Stomach smooth muscle (tissue), 2 donors: ENCODE results near the gene TMEM33.
A peak's percentile ranks its signal among the peaks of the same experiment; 100 is the strongest.

Experiments
- H3K27ac ChIP-seq: one replicate; pipeline ENCODE4 v1.7.0; 2013; ENCODE audit warnings: mild to moderate bottlenecking, low read length, inconsistent platforms
- H3K27me3 ChIP-seq, 2 donors: one replicate each; pipeline ENCODE4 v1.7.0; 2013; ENCODE audit warnings: low read length in 2 of 2; ENCODE audit not compliant: insufficient read depth in 2 of 2, control insufficient read depth in 1 of 2
- H3K36me3 ChIP-seq, 2 donors: one replicate each; pipeline ENCODE4 v1.7.0; 2013; ENCODE audit warnings: low read length in 2 of 2; ENCODE audit not compliant: control insufficient read depth in 2 of 2, insufficient read depth in 2 of 2
- H3K4me1 ChIP-seq: one replicate; pipeline ENCODE4 v1.7.0; 2013; ENCODE audit warnings: low read length; ENCODE audit not compliant: control insufficient read depth, insufficient read depth
- H3K4me3 ChIP-seq, 2 donors: one replicate each; pipeline ENCODE4 v1.7.0; 2013; ENCODE audit warnings: low read length in 2 of 2
- H3K9ac ChIP-seq, 2 donors: one replicate each; pipeline ENCODE4 v1.7.0; 2013; ENCODE audit warnings: low read length in 2 of 2, mild to moderate bottlenecking in 1 of 2
- H3K9me3 ChIP-seq, 2 donors: one replicate each; pipeline ENCODE4 v1.7.0; 2013; ENCODE audit warnings: low read length in 2 of 2; ENCODE audit not compliant: control insufficient read depth in 2 of 2
- donor health status: healthy.
- donor health status: Pancreatic carcinoma.

TMEM33 gene

DNA sequence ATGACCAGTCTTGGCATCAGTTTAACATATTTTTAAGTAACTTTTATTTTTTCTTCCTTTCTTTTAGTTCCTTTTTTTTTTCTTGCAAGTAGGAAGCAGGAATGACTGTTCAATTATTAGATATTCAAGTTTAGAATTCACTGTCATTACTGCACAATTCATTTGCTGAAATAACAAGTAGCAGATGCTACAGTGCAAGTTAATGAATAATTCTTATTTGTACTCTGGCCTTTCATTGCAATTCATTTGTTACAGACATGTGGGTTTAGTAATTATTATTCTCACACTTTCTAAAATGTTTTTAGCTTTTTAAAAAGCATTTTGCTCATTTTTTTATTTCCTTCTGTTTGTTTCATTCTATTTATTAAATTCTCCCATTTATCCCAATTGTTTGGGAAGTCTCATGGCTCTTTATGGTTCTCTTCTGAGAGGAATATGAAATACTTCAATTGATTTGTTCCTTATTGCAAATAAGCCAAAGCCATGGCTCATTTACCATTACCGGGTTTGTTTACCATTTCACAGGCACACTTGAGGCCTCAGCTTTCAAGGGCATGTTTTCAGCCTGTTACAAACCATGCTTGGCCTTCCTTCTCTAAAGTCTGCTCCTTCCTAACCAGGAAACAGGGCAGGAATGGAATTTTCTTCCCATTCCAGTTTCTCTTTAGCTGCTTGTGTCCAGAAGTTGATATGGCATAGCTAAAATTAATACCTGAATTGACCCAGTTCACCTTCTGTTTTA is 41.7 kb downstream of the TMEM33 start:
- H3K9me3 ChIP-seq: no peaks in the 10 kb centered on the region
- no peaks in the 10 kb centered on the region for H3K36me3 ChIP-seq
- H3K27ac ChIP-seq: no peak overlapping the region
- no peaks in the 10 kb centered on the region for H3K4me1 ChIP-seq
- no peak overlapping the region for H3K9ac ChIP-seq
- H3K4me3 ChIP-seq: no peak overlapping the region
- H3K27me3 ChIP-seq: no peaks in the 10 kb centered on the region

DNA sequence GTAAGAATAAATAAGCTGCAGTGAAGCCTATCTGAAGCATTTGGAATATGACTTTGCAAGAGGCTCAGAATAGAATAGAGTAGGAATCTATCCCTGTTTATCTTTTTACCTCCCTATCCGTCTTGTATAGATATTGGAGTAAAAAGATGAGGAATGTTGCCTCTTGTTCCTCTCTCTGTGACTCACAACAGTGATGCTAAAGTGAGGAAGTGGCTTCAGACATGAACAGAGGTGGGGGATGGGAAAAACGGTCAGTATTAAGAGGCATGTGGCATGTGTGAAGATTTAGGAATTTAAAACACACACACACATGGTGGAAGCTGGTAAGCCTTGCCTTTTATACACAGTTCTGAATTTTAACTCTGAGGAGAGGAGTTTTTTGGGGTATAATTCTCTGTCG is 42.5 kb downstream of the TMEM33 start:
- H3K9me3 ChIP-seq: no peaks in the 10 kb centered on the region
- no peak overlapping the region for H3K27ac ChIP-seq
- H3K4me3 ChIP-seq: no peak overlapping the region
- no peaks in the 10 kb centered on the region for H3K4me1 ChIP-seq
- H3K9ac ChIP-seq: no peak overlapping the region
- no peaks in the 10 kb centered on the region for H3K27me3 ChIP-seq
- H3K36me3 ChIP-seq: no peaks in the 10 kb centered on the region

DNA sequence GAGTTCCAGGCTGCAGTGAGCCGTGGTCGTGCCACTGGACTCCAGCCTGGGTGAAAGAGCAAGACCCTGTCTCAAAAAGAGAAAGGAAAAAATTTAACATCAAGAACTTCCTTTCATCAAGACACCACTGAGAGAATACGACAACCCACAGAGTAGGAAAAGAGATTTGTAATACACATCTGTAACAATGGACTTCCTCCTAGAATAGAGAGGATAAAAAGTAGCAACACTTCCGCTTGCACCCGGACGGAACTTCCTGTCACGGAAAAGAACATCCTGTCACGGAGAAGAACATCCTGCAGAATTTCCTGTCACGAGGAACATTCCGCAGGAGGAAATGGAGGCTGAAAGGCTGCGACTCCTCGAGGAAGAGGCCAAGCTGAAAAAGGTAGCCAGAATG is 46.2 kb downstream of the TMEM33 start, which contains the start of gene DCAF4L1:
Gene DCAF4L1 (plus strand): TSS at position 301 of the 400 bp plus-strand sequence. CDS start 37 bp downstream, at position 338.
- no peak within 1 kb of the TSS for H3K9ac ChIP-seq
- no peak within 1 kb of the TSS for H3K4me3 ChIP-seq
- no peak within 1 kb of the TSS for H3K27ac ChIP-seq
- no peaks in the 10 kb centered on the region for H3K36me3 ChIP-seq
- no peaks in the 10 kb centered on the region for H3K9me3 ChIP-seq
- no peaks in the 10 kb centered on the region for H3K27me3 ChIP-seq
- H3K4me1 ChIP-seq: no peaks in the 10 kb centered on the region

DNA sequence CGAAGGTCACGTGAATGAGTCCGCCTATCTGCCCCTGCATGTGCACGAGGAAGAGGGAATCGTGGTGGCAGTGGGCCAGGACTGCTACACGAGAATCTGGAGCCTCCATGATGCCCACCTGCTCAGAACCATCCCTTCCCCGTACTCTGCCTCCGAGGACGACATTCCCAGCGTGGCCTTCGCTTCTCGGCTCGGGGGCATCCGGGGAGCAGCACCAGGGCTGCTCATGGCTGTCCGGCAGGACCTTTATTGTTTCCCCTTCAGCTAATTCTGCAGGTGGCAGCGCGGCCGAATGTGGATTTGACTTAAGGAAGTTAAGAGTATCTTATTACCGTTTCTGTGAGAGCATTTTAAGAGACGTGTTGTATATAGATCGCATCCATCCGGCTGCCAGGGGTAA is 47.5 kb downstream of the TMEM33 start:
- H3K4me3 ChIP-seq: no peak overlapping the region
- H3K27ac ChIP-seq: no peak overlapping the region
- H3K27me3 ChIP-seq: no peaks in the 10 kb centered on the region
- H3K36me3 ChIP-seq: no peaks in the 10 kb centered on the region
- no peaks in the 10 kb centered on the region for H3K9me3 ChIP-seq
- no peak overlapping the region for H3K9ac ChIP-seq
- H3K4me1 ChIP-seq: no peaks in the 10 kb centered on the region

DNA sequence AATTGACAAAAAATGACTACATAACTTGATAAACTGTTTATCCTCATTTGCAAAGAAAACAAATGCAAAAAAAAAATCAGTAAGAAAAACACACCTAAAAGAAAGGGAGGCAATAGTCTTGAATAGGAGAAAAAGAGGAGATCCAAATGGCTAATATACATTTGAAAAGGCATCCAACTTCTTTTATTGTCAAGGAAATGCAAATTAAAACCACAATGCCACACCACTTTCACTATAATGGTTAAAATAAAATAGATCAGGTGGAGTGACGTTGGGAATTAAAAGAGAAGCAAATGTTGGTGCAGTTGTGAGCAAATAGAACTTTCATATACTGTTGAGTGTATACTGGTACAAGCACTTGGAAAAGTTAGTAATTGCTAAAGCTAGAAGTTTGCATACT is 49.9 kb downstream of the TMEM33 start:
- H3K4me1 ChIP-seq: no peaks in the 10 kb centered on the region
- H3K36me3 ChIP-seq: no peaks in the 10 kb centered on the region
- no peaks in the 10 kb centered on the region for H3K27me3 ChIP-seq
- no peak overlapping the region for H3K4me3 ChIP-seq
- H3K9me3 ChIP-seq: no peaks in the 10 kb centered on the region
- H3K27ac ChIP-seq: no peak overlapping the region
- H3K9ac ChIP-seq: no peak overlapping the region

DNA sequence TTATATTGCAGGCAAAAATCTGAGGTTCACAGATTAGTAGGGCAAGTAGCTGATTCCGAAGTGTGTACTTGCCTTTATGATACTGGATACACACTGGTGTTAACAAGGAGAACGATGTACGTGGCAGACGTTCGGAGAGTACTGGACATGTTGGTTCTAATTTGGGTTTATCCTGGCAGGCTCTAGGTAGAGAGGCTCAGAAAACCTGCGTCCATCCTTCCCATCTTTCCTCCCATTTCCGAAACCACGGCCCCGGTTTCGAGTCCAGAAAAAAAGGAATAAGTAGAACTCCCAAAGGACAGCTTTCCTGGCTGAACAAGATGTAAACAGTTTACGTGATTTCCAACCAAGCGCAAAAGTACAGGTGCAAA is 54.8 kb downstream of the TMEM33 start:
- H3K9ac ChIP-seq: peak overlapping the region; percentile 90 to 94
- no peaks in the 10 kb centered on the region for H3K36me3 ChIP-seq
- H3K27me3 ChIP-seq: no peaks in the 10 kb centered on the region
- peak overlapping the region; percentile 58 for H3K27ac ChIP-seq
- peak overlapping the region; percentile 95 to 98 for H3K4me3 ChIP-seq
- H3K4me1 ChIP-seq: peaks cover 11% of the 10 kb centered on the region
- no peaks in the 10 kb centered on the region for H3K9me3 ChIP-seq

DNA sequence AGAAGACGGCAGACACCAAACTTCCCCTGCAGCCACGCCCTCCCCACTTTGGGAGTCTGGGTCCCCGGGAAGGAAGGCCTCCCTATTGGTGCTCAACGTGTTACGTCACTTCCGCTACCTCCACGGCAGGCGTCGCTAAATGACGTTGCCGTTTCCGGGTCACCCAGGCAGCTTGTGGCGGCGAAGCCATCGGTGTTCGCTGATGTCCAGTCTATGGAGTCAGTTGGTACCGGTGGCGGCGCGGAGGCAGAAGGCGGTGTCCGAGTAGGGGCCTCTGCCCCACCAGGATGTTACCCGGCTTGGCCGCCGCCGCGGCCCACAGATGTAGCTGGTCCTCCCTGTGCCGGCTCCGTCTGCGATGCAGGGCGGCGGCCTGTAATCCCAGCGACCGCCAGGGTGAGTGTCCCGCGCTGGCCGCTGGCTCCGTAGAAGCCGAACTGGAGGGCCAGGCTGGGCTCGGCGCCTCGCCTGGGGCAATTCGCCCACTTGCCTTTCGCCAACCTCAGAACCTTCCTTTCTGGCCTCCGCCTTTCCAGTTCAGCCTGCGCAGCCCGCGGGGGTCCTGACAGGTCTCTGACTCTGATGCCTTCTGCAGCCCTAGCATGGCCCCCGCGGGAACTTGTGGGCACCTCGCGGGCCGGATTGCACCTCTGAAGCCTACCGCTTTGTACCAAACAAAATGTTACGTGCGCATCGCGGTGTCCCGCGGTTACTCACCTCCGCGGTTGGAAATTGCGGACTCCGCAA is 55.3 kb downstream of the TMEM33 start, which contains the start of gene SLC30A9:
Gene SLC30A9 (plus strand): TSS at position 166 of the 747 bp plus-strand sequence. CDS start 122 bp downstream, at position 288.
- H3K27ac ChIP-seq: peak within 1 kb of the TSS; percentile 58
- peak within 1 kb of the TSS; percentile 95 to 98 for H3K4me3 ChIP-seq
- no peaks in the 10 kb centered on the region for H3K27me3 ChIP-seq
- no peaks in the 10 kb centered on the region for H3K36me3 ChIP-seq
- peaks cover 11% of the 10 kb centered on the region for H3K4me1 ChIP-seq
- no peaks in the 10 kb centered on the region for H3K9me3 ChIP-seq
- H3K9ac ChIP-seq: peak within 1 kb of the TSS; percentile 90 to 94

DNA sequence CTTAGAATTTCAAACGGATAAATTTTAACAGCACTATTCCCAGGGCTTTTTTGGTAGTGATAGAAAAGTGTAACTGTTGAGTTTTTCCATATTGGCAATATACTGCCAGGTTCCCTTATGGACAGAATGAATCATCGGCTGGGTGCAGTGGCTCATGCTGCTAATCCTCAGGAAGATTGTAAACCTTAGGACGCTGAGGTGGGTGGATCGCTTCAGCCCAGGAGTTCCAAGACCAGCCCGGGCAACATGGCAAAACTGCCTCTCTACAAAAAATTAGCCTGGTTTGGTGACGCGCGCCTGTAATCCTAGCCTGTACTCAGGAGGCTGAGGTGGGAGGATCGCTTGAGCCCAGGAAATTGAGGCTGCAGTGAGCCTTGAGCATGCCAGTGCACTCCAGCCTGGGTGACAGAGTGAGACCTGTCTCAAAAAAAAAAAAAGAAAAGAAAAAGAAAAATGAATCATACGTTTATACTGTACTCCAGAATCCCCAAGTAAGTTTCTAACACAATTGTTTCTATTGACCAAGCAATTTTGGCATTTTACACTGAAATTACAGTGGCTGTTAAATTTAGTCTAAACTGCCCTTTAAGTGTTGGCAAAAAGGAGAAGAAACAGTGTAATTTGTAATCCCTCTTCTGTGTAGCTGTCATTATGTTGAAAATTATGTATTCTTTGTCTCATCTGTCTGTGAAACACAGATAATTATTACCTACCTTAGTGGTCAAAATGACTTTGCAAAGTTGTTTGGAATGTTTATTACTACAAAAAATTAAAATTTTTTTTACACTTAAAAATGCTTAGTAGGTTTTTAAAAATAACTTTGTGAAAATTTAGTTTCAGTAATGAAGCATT is 56.9 kb downstream of the TMEM33 start:
- Histone ChIP-seq H3K9ac (no peak overlapping the region), H3K4me1 (peaks cover 11% of the 10 kb centered on the region), H3K36me3 (no peaks in the 10 kb centered on the region), H3K27me3 (no peaks in the 10 kb centered on the region), H3K9me3 (no peaks in the 10 kb centered on the region), H3K4me3 (peak overlapping the region in 1 of 2 donors; percentile 95), H3K27ac (no peak overlapping the region)

DNA sequence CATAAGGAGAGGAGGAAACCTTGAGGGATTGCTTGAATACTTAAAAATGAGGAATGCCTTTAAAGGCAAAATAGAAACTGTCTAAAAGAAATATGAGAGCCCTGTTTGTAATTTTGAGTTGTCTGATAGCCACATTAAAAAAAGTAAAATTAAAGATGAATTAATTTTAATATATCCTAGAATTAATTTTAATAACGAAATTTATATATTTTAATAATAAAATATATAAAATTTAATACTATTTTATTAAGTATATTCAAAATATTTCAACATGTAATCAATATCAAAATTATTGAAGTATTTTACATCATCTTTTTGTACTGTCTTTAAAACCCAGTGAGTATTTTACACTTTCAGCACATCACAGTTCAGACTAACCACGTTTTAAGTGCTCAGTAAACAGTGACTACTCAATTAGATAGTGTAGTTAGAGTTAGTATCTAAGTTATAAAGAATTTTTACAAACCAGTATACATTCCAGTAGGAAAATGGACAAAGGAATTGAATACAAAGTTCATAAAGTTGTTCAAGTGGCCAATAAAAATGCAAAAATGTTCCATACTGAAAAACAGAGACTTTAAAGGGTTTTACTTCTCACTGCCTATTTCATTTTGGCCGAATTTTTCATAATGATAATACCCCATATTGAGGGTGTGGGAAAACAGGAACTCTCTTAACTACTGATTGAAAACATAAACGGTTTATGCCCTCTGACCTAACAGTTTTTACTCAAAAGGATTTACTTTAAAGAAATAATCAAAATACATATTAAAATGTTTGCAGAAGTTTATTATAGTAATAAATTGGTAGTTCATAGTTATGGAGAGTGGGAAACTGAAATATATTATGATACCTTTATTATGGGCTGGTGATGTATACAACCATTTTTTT is 58.0 kb downstream of the TMEM33 start:
- Histone ChIP-seq H3K9me3 (no peaks in the 10 kb centered on the region), H3K9ac (no peak overlapping the region), H3K4me3 (no peak overlapping the region), H3K4me1 (peaks cover 11% of the 10 kb centered on the region), H3K36me3 (no peaks in the 10 kb centered on the region), H3K27ac (no peak overlapping the region), H3K27me3 (no peaks in the 10 kb centered on the region)
